Transverse colon (tissue), 4 donors: ENCODE data around the gene OR2S2. TPM values are rescaled to one million over a fixed set of nuclear protein-coding genes. Genes with fewer than 3 reads are reported as not detected.

Source experiments
- DNase-seq: peaks from one replicate; pipeline ENCODE4 v3.0.0-alpha.2; 2019
- H3K27ac ChIP-seq, 4 donors: fragments of 200-600 bp; sonication (generic); 2 replicates each; pipeline ENCODE4 v1.5.1; 2016 to 2018; ENCODE audit warnings: inconsistent platforms in 4 of 4
- H3K27me3 ChIP-seq: fragments of 200-600 bp; sonication (generic); 2 replicates; pipeline ENCODE4 v1.5.1; 2017; ENCODE audit warnings: inconsistent platforms
- H3K36me3 ChIP-seq, 4 donors: fragments of 200-600 bp; sonication (generic); 2 replicates each; pipeline ENCODE4 v1.5.1; 2017 to 2019; ENCODE audit warnings: inconsistent platforms in 4 of 4
- H3K4me1 ChIP-seq, 4 donors: fragments of 200-600 bp; sonication (generic); 2 replicates each; pipeline ENCODE4 v1.5.1; 2017 to 2020; ENCODE audit warnings: inconsistent platforms in 4 of 4
- H3K4me3 ChIP-seq, 4 donors: fragments of 200-600 bp; sonication (generic); 1 replicate in 1 of 4; 2 replicates in 3 of 4; pipeline versions ENCODE4 v1.5.1 to v1.6.1; 2017 to 2019; ENCODE audit warnings: inconsistent platforms in 4 of 4
- H3K9me3 ChIP-seq, 2 donors: fragments of 200-600 bp; sonication (generic); 2 replicates each; pipeline ENCODE4 v1.5.1; 2017 to 2019; ENCODE audit warnings: inconsistent platforms in 2 of 2
- CTCF ChIP-seq, 5 experiments: fragments of 200-600 bp in 3 of 5; fragments of 450-650 bp in 2 of 5; sonication (generic) in 3 of 5; IDR thresholded peaks; 1 replicate in 2 of 5; 2 replicates in 3 of 5; pipeline ENCODE4 v1.5.1; 2016 to 2017; ENCODE audit warnings: antibody characterized with exemption in 5 of 5, inconsistent platforms in 3 of 5, mild to moderate bottlenecking in 2 of 5, moderate library complexity in 1 of 5
- EP300 ChIP-seq: sonication (generic); formaldehyde crosslinking; IDR thresholded peaks from one replicate; pipeline ENCODE4 v1.6.1; 2017; ENCODE audit warnings: antibody characterized with exemption, low read depth
- POLR2A ChIP-seq: fragments of 450-650 bp; IDR thresholded peaks from one replicate; pipeline ENCODE4 v1.6.1; 2016; ENCODE audit warnings: antibody characterized with exemption, mild to moderate bottlenecking, moderate library complexity
- POLR2AphosphoS5 ChIP-seq, 3 donors: sonication (generic); formaldehyde crosslinking; IDR thresholded peaks; one replicate each; pipeline ENCODE4 v1.6.1; 2016; ENCODE audit warnings: antibody characterized with exemption in 3 of 3
- WGBS, 2 donors: methylation state at CpG; one replicate each; pipeline ENCODE4 v1.1.5; 2018; ENCODE audit warnings: low coverage in 1 of 2; 5-methylcytosine and 5-hydroxymethylcytosine counted together
- in situ Hi-C, 4 donors: fragments of 200-750 bp; cut with MboI; loops; one replicate each; pipeline versions ENCODE4 v1.15.0 to v1.15.1; 2017; ENCODE audit warnings: low sequenced_read_pairs in 3 of 4, low pct_ligation_motif_present in 1 of 4, low pct_unique_long_range_greater_than_20kb in 1 of 4
- intact Hi-C: fragments of 100-400 bp; cut with DNase I; formaldehyde crosslinking; loops from one replicate; pipeline ENCODE4 v1.15.1; 2023; ENCODE audit warnings: low total_unique reads
- total RNA-seq, 4 donors: library from RNA; depleted of rRNA; stranded (reverse); fragments of >200 nt; gene quantifications; one replicate each; pipeline ENCODE4 v1.1.0, GENCODE V29; 2016

The OR2S2 gene
- total RNA-seq, result not detected

DNA sequence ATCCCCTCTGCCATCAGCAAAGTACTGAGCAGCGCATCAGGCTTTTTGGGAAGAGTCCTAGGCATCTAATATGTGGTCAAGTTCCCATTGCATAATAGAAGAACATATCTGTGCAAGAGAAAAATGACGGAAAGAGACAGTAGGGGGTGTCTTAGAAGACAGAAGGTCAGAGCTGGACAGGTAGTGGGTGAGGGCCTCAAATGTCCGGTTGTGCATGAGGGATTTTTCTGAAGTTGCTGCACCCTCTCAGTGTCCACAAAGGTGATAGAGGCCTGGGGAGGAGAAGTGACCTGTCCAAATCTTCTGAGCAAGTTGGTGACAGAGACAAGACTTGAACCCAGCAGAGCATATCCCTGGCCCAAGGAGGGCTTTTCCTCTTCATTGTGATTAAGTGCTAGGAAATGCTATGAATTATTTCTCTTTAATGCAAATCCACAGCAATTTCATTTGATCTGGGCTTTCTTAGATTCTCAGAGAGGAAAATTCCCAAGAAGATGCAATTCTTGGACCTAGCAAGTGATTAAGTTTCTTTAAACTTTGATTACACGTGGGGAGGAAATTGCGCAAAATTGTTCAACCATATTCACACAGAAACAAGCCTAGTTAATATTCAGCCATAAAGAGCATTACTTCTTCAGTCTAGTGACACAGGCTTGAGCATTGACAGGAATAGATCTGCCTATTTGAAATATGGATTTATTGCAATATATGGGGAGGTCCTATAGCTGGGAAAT is at the start of gene OR2S2:
TSS of gene OR2S2 (minus strand) at position 51 of the 734 bp plus-strand sequence. CDS start 56 bp downstream, outside the sequence.
- DNase-seq, result no peak
- 81% methylated on average over 4 to 5 of the region's 5 CpGs for WGBS, 2 donors
- H3K36me3 ChIP-seq, result no peaks in the 10 kb centered on the region
- H3K27me3 ChIP-seq, result no peaks in the 10 kb centered on the region
- no peaks in the 10 kb centered on the region for H3K9me3 ChIP-seq
- peaks cover 9 to 31% (median 22%) of the 10 kb centered on the region in 4 donors for H3K4me1 ChIP-seq
- TF ChIP-seq POLR2AphosphoS5 (IDR thresholded peaks at IDR 0.05) (no peak), POLR2A (no peak), CTCF (IDR thresholded peaks at IDR 0.05) (no peak)
- in situ Hi-C loops (loop anchor here in 2 of 4 donors (10.0 to 25.0 kb wide), 2 partner anchors 67 to 379 kb away; no protein-coding TSS in a partner anchor), intact Hi-C loops (no loop called here)
- H3K4me3 ChIP-seq, result no peak within 1 kb of the TSS
- H3K27ac ChIP-seq, result peak within 1 kb of the TSS in 1 of 4 donors; percentile 60

GRCh38 chr9:36007316-36007708 is 49.4 kb upstream of the OR2S2 start:
- no peak for DNase-seq
- Histone ChIP-seq H3K27me3 (no peaks in the 10 kb centered on the region), H3K36me3 (no peaks in the 10 kb centered on the region), H3K4me3 (no peak overlapping the region), H3K27ac (peak overlapping the region; percentile 53 to 74 (median 68)), H3K4me1 (peaks cover 4 to 26% (median 11%) of the 10 kb centered on the region in 4 donors), H3K9me3 (no peaks in the 10 kb centered on the region)
- in situ Hi-C loops (no loop called here), intact Hi-C loops (no loop called here)
- TF ChIP-seq CTCF (IDR thresholded peaks at IDR 0.05) (no peak), POLR2AphosphoS5 (IDR thresholded peaks at IDR 0.05) (no peak), POLR2A (no peak), EP300 (no peak)
- WGBS, 2 donors, result 67 to 80% methylated on average over 1 of the region's 1 CpG

DNA sequence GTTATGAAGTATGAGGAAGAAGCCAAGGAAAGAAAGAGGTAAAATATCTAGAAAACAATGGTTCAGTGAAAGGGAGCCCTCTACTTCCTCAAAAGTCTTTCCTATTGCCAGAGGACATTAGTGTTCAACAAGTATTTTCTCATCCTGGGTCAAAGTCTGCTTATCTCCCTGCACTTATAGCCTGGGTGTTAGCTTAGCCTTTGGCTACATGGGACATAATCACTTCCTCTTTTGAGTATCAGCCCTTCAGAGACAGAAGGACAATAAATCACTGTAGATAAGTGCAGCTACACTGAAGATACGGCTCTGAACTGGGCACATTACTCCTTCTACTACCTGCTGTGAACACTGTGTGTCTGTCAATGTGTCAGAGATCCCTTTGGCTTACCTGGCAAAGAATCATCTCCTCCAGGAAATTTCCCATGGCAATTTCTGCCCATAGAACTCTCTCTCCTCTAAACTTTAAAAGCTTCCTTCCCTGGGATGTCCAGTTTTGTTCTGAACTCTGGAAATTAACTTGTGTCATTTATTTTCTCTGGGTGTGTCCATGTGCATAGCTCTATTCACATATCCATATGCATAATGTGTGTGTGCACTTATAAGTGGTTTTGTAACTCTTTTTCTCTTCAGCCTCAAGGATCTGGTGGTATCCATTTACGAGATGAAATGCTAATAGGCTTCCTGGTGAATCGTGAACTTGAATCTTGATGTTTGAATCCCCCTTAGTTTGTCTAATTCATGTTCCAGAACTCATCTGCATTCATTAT is 48.8 kb upstream of the OR2S2 start:
- in situ Hi-C loops, result no loop called here
- Histone ChIP-seq H3K27ac (peak overlapping the region; percentile 68 to 76 (median 72)), H3K36me3 (no peaks in the 10 kb centered on the region), H3K4me1 (peaks cover 4 to 26% (median 11%) of the 10 kb centered on the region in 4 donors), H3K9me3 (no peaks in the 10 kb centered on the region), H3K27me3 (no peaks in the 10 kb centered on the region), H3K4me3 (no peak overlapping the region)
- intact Hi-C loops, result no loop called here
- TF ChIP-seq POLR2AphosphoS5 (IDR thresholded peaks at IDR 0.05) (peak in 1 of 3 donors; percentile 72), EP300 (no peak)
- WGBS, 2 donors, result 53 to 100% methylated on average over 2 to 3 of the region's 3 CpGs
- DNase-seq, result no peak

DNA sequence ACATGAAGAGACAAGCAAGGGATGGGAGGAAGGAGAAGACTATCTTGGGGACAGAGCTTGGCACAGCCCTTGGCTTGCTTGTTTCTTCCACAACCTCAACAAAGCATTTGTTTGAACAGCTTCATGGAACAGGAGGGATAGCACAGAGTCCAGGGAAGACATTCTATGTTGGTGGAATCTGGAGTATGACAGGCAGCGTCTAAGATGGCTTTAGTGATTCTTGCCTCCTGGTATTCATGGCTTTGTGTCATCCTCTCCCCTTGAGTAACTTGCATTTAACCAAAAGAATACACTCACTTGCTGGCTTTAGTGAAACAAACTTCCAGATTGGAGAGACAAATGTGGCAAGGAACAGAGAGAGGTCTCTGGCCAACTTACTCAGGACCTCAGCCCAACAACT is 47.9 kb upstream of the OR2S2 start:
- H3K27ac ChIP-seq, result peak overlapping the region; percentile 68 to 76 (median 72)
- in situ Hi-C loops, result no loop called here
- 67 to 100% methylated on average over 1 of the region's 1 CpG for WGBS, 2 donors

More for the DNA sequence above, 47.9 kb upstream of the OR2S2 start:
- peaks cover 4 to 26% (median 11%) of the 10 kb centered on the region in 4 donors for H3K4me1 ChIP-seq
- intact Hi-C loops, result no loop called here
- no peaks in the 10 kb centered on the region for H3K27me3 ChIP-seq
- DNase-seq, result no peak
- no peak overlapping the region for H3K4me3 ChIP-seq
- TF ChIP-seq CTCF (IDR thresholded peaks at IDR 0.05), result no peak
- no peak for TF ChIP-seq EP300
- TF ChIP-seq POLR2AphosphoS5 (IDR thresholded peaks at IDR 0.05), result no peak
- no peak for TF ChIP-seq POLR2A
- no peaks in the 10 kb centered on the region for H3K36me3 ChIP-seq
- no peaks in the 10 kb centered on the region for H3K9me3 ChIP-seq
